H9 (cell line): Measurements from ENCODE around the gene AS3MT. TPM values are rescaled to one million over a fixed set of nuclear protein-coding genes. Genes with fewer than 3 reads are reported as not detected.

ENCODE experiments used
- DNase-seq: peaks from one replicate; pipeline ENCODE4 v3.0.0-alpha.2; 2017
- H2AFZ ChIP-seq: one replicate; pipeline ENCODE4 v1.6.1; 2013; ENCODE audit warnings: mild to moderate bottlenecking, low read length, control low read depth, moderate library complexity
- H2AK5ac ChIP-seq: 2 replicates; pipeline ENCODE4 v1.6.1; 2013; ENCODE audit warnings: low read length, control low read depth, mixed read lengths; ENCODE audit not compliant: insufficient read length
- H2BK120ac ChIP-seq: one replicate; pipeline ENCODE4 v1.6.1; 2013; ENCODE audit warnings: low read depth, mild to moderate bottlenecking, low read length, control low read depth, inconsistent platforms; ENCODE audit not compliant: poor library complexity, severe bottlenecking
- H2BK12ac ChIP-seq: 2 replicates; pipeline ENCODE4 v1.6.1; 2013; ENCODE audit warnings: low read length, control low read depth, mixed read lengths, low read depth; ENCODE audit not compliant: insufficient read length
- H2BK15ac ChIP-seq: 2 replicates; pipeline ENCODE4 v1.6.1; 2013; ENCODE audit warnings: low read depth, low read length, control low read depth
- H2BK20ac ChIP-seq: one replicate; pipeline ENCODE4 v1.6.1; 2013; ENCODE audit warnings: low read depth, mild to moderate bottlenecking, low read length, control low read depth, inconsistent platforms; ENCODE audit not compliant: poor library complexity, severe bottlenecking
- H2BK5ac ChIP-seq: 2 replicates; pipeline ENCODE4 v1.6.1; 2013; ENCODE audit warnings: low read length, control low read depth, mixed read lengths; ENCODE audit not compliant: insufficient read length
- H3K14ac ChIP-seq: 2 replicates; pipeline ENCODE4 v1.6.1; 2013; ENCODE audit warnings: low read length, control low read depth; ENCODE audit not compliant: insufficient read depth
- H3K18ac ChIP-seq: 2 replicates; pipeline ENCODE4 v1.6.1; 2013; ENCODE audit warnings: low read depth, mild to moderate bottlenecking, mixed read lengths, low read length, control low read depth; ENCODE audit not compliant: insufficient read length
- H3K23ac ChIP-seq: 2 replicates; pipeline ENCODE4 v1.6.1; 2013; ENCODE audit warnings: low read length, control low read depth, mixed read lengths, low read depth; ENCODE audit not compliant: insufficient read length
- H3K23me2 ChIP-seq: 2 replicates; pipeline ENCODE4 v1.6.1; 2013; ENCODE audit warnings: low read depth, mild to moderate bottlenecking, mixed read lengths, low read length, control low read depth; ENCODE audit not compliant: insufficient read length, poor library complexity, severe bottlenecking
- H3K27ac ChIP-seq: 2 replicates; pipeline ENCODE4 v1.5.1; 2013; ENCODE audit warnings: low read length, control low read depth, mixed read lengths, low read depth; ENCODE audit not compliant: insufficient read length
- H3K27me3 ChIP-seq: 2 replicates; pipeline ENCODE4 v1.6.1; 2013; ENCODE audit warnings: low read length, control low read depth, inconsistent platforms; ENCODE audit not compliant: insufficient read depth
- H3K4ac ChIP-seq: 2 replicates; pipeline ENCODE4 v1.6.1; 2013; ENCODE audit warnings: low read depth, mild to moderate bottlenecking, control low read depth, inconsistent platforms, low read length, moderate library complexity
- H3K4me1 ChIP-seq: 2 replicates; pipeline ENCODE4 v1.6.1; 2013; ENCODE audit warnings: low read length, control low read depth, inconsistent platforms; ENCODE audit not compliant: insufficient read depth
- H3K4me2 ChIP-seq: 2 replicates; pipeline ENCODE4 v1.6.1; 2013; ENCODE audit warnings: low read length, control low read depth, mixed read lengths; ENCODE audit not compliant: insufficient read length, insufficient read depth
- H3K56ac ChIP-seq: 2 replicates; pipeline ENCODE4 v1.6.1; 2013; ENCODE audit warnings: low read depth, mild to moderate bottlenecking, mixed read lengths, low read length, control low read depth; ENCODE audit not compliant: insufficient read length
- H3K79me1 ChIP-seq: 2 replicates; pipeline ENCODE4 v1.6.1; 2013; ENCODE audit warnings: low read depth, mild to moderate bottlenecking, moderate library complexity, low read length, control low read depth, inconsistent platforms; ENCODE audit not compliant: insufficient read depth, poor library complexity, severe bottlenecking
- H3K79me2 ChIP-seq: 2 replicates; pipeline ENCODE4 v1.6.1; 2013; ENCODE audit warnings: low read length, control low read depth, inconsistent platforms; ENCODE audit not compliant: insufficient read depth
- H3K9ac ChIP-seq: 2 replicates; pipeline ENCODE4 v1.6.1; 2013; ENCODE audit warnings: low read length, control low read depth, mixed read lengths; ENCODE audit not compliant: insufficient read length; ENCODE audit errors: extremely low read depth
- H3K9me3 ChIP-seq: one replicate; pipeline ENCODE4 v1.6.1; 2013; ENCODE audit warnings: low read depth, low read length, inconsistent platforms; ENCODE audit not compliant: control insufficient read depth
- H3T11ph ChIP-seq: one replicate; pipeline ENCODE4 v1.6.1; 2013; ENCODE audit warnings: mild to moderate bottlenecking, low read length, control low read depth, inconsistent platforms
- H4K20me1 ChIP-seq: one replicate; pipeline ENCODE4 v1.6.1; 2013; ENCODE audit not compliant: control insufficient read depth, insufficient read length, insufficient read depth
- H4K5ac ChIP-seq: 2 replicates; pipeline ENCODE4 v1.6.1; 2013; ENCODE audit warnings: low read depth, mild to moderate bottlenecking, mixed read lengths, low read length, control low read depth; ENCODE audit not compliant: insufficient read length
- H4K8ac ChIP-seq: replicated peaks from 2 replicates; pipeline ENCODE4 v1.6.1; 2013; ENCODE audit warnings: low read length, control low read depth, mixed read lengths, low read depth; ENCODE audit not compliant: insufficient read length
- H4K91ac ChIP-seq: 2 replicates; pipeline ENCODE4 v1.6.1; 2013; ENCODE audit warnings: low read depth, mild to moderate bottlenecking, moderate library complexity, mixed read lengths, low read length, control low read depth; ENCODE audit not compliant: insufficient read length
- H3K27ac Mint-ChIP-seq, 3 experiments: 2 replicates in 2 of 3; 3 replicates in 1 of 3; pipeline ENCODE4 v1.8.0; 2020 to 2021; ENCODE audit warnings: mixed read lengths in 3 of 3, mild to moderate bottlenecking in 1 of 3, moderate library complexity in 1 of 3
- H3K27me3 Mint-ChIP-seq: 2 replicates; pipeline ENCODE4 v1.8.0; 2021; ENCODE audit warnings: low read depth, mild to moderate bottlenecking, moderate library complexity, mixed read lengths
- H3K36me3 Mint-ChIP-seq, 3 experiments: 2 replicates in 2 of 3; 3 replicates in 1 of 3; pipeline ENCODE4 v1.8.0; 2020 to 2021; ENCODE audit warnings: low read depth in 3 of 3, mixed read lengths in 3 of 3; ENCODE audit not compliant: insufficient read depth in 1 of 3
- H3K4me1 Mint-ChIP-seq, 2 experiments: 2 replicates each; pipeline ENCODE4 v1.8.0; 2020; ENCODE audit warnings: mixed read lengths in 2 of 2
- H3K4me3 Mint-ChIP-seq, 2 experiments: 2 replicates in 1 of 2; 3 replicates in 1 of 2; pipeline ENCODE4 v1.8.0; 2020 to 2021; ENCODE audit warnings: mild to moderate bottlenecking in 2 of 2, mixed read lengths in 2 of 2, moderate library complexity in 1 of 2
- H3K9me3 Mint-ChIP-seq, 2 experiments: 2 replicates in 1 of 2; 3 replicates in 1 of 2; pipeline ENCODE4 v1.8.0; 2020; ENCODE audit warnings: mild to moderate bottlenecking in 2 of 2, mixed read lengths in 2 of 2, moderate library complexity in 1 of 2
- WGBS: extraction: QIAGEN DNeasy Blood & Tissue Kit; methylation state at CpG from one replicate; pipeline ENCODE4 v1.1.7; 2013; ENCODE audit warnings: missing lambda C conversion rate, low lambda C conversion rate, mixed read lengths; ENCODE audit not compliant: insufficient read length; ENCODE audit errors: extremely low coverage; 5-methylcytosine and 5-hydroxymethylcytosine counted together
- total RNA-seq: library from RNA; stranded (reverse); gene quantifications from 2 replicates; pipeline ENCODE4 v1.2.1, GENCODE V29; 2021
- TF ChIP-seq, protein P1 (sequence below): fragments of 200-600 bp; sonication (generic); conservative IDR thresholded peaks from 3 replicates; pipeline ENCODE4 v1.8.0; 2021; ENCODE audit warnings: antibody characterized with exemption, mild to moderate bottlenecking

The AS3MT gene
- total RNA-seq, 1 experiment from 2014 or later = 16.4 TPM

DNA sequence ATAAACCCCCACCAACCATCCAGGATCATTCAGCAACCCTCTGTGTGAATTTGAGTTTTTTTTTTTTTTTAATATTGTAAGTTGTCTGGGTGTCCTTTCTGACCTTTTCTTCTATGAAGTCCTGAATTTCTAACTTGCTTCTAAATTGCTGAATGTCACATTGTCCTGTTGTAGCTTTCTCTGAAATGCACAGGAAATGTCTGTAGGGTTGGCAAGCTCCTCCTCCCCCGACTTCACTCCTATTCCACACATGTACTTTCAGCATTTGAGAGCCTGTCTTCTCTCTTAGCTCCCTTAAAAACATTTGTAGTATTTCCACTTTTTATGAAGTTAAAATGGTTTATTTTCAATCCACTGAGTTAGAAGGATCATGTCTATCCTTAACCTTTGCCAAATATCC, 45.5 kb downstream of the AS3MT start:
- no peak overlapping the region for H2BK120ac ChIP-seq
- no peak overlapping the region for H3K18ac ChIP-seq
- H4K8ac ChIP-seq = no peak overlapping the region
- no peak overlapping the region for H3K9ac ChIP-seq
- H2BK12ac ChIP-seq = no peak overlapping the region
- no peaks in the 10 kb centered on the region; the same call in 1 of the 2 replicates for H3K4me1 ChIP-seq
- H2AFZ ChIP-seq = no peak overlapping the region
- H2BK15ac ChIP-seq = no peak overlapping the region
- no peak overlapping the region for H3K23ac ChIP-seq
- H3K14ac ChIP-seq = no peak overlapping the region
- H3K4me1 Mint-ChIP-seq = peaks cover 10 to 15% of the 10 kb centered on the region in 2 experiments
- peaks cover 21% of the 10 kb centered on the region for H3K27me3 Mint-ChIP-seq
- no peak overlapping the region for H3K4ac ChIP-seq
- no peak overlapping the region for H3K4me3 Mint-ChIP-seq
- no peak overlapping the region for H4K5ac ChIP-seq
- H2AK5ac ChIP-seq = no peak overlapping the region
- no peak overlapping the region for H3K4me2 ChIP-seq
- no peaks in the 10 kb centered on the region for H3K79me2 ChIP-seq
- peaks cover 14% of the 10 kb centered on the region for H3K23me2 ChIP-seq
- H2BK20ac ChIP-seq = no peak overlapping the region
- no peaks in the 10 kb centered on the region for H4K20me1 ChIP-seq
- TF ChIP-seq, protein P1, sequence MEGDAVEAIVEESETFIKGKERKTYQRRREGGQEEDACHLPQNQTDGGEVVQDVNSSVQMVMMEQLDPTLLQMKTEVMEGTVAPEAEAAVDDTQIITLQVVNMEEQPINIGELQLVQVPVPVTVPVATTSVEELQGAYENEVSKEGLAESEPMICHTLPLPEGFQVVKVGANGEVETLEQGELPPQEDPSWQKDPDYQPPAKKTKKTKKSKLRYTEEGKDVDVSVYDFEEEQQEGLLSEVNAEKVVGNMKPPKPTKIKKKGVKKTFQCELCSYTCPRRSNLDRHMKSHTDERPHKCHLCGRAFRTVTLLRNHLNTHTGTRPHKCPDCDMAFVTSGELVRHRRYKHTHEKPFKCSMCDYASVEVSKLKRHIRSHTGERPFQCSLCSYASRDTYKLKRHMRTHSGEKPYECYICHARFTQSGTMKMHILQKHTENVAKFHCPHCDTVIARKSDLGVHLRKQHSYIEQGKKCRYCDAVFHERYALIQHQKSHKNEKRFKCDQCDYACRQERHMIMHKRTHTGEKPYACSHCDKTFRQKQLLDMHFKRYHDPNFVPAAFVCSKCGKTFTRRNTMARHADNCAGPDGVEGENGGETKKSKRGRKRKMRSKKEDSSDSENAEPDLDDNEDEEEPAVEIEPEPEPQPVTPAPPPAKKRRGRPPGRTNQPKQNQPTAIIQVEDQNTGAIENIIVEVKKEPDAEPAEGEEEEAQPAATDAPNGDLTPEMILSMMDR = no peak
- H3K27me3 ChIP-seq = peaks cover 6% of the 10 kb centered on the region; the same call in 1 of the 2 replicates
- peaks cover 0 to 7% (median 4%) of the 10 kb centered on the region in 3 experiments; a peak in 1 of 7 replicates for H3K36me3 Mint-ChIP-seq
- H3K56ac ChIP-seq = no peak overlapping the region
- no peak overlapping the region for H3T11ph ChIP-seq
- no peaks in the 10 kb centered on the region; a peak in 1 of 5 replicates for H3K9me3 Mint-ChIP-seq
- no peak overlapping the region for H2BK5ac ChIP-seq
- H3K9me3 ChIP-seq = no peaks in the 10 kb centered on the region
- H3K27ac Mint-ChIP-seq = no peak overlapping the region
- no CpG with 5 or more reads among the region's 1 CpG for WGBS
- no peak for DNase-seq
- H4K91ac ChIP-seq = no peak overlapping the region
- no peaks in the 10 kb centered on the region for H3K79me1 ChIP-seq
- H3K27ac ChIP-seq = no peak overlapping the region
